GM21515 (cell line): ENCODE measurements around the gene NEUROD4.

Source experiments
- ATAC-seq: cut with Tn5 transposase; IDR thresholded peaks from one replicate; pipeline ENCODE4 v1.9.1; 2021; ENCODE audit not compliant: unreplicated experiment

NEUROD4 gene

DNA sequence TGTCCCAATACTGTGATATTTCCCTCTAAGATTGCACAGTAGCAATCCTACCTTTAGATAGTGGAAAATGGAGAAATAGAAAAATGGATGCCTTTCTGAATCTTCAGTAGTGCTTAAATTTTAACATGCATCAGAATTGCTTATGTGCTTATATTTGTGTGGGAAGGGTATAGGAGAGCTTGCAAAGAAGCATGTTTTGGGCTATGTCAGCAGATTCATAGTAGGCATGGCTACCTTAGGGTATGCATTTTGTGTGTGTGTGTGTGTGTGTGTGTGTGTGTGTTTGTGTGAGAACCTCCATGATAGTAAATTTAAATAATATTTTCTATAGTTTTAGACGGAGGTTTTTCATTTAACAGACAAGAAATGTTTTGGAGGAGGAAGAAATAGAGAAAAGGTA, 38.3 kb downstream of the NEUROD4 start:
- no peak for ATAC-seq

DNA sequence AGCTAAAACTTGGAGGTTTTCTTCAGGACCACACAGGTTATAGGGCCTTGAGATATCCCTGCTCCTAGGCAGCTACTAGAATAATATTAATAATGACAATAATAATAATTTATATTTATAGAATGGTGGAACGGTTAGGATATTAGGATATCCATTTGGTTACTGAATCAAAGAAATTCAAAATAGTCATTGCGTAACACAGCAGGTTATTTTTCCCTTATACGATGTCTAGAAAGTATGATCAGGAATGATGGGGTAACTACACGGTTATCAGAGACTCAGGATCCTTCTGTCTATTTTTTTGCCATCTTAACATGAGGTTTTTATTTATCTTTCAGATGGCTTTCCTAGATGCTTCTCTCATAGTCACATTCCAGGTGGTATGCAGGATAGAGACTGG, 39.0 kb downstream of the NEUROD4 start:
- ATAC-seq = no peak

DNA sequence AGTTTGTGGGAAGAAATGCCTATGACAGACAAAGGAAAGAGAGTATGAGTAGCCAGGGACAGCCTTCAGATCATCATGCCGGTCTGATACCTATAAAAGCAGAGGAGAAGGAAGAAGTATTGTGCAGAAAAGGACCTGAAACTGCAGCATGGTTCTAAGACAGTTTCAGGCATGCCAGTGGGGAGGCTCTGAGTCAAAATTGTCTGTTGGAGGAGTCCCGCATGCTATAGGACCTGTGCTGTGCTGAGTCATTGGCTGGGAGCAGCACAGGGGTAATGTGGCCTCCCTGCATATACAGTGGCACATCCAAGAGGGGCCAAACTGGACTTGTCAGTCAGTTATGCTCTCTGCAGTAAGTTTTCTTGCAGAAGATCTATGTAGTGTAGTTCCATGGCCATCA, 40.7 kb downstream of the NEUROD4 start:
- peak; percentile 100 for ATAC-seq

DNA sequence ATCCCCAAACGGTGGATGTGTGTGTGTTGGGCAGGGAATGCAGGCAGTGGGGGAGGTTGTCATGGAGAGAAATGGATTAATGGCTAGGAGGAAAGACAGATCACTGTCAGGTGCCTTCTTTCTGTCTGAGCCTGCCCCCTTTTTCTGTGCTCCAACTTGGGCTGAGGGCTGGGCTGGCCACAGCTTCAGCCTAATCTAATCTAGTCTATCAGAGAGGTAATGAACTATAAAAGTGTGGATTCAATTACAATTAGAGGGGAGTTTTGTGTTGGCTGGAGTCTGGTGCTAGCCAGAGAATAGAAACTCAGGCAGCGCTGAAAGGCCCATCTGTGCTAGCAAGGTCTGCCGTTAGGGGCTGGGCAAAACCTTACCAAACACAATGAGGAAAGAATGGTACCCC, 41.2 kb downstream of the NEUROD4 start:
- ATAC-seq = peak; percentile 7

DNA sequence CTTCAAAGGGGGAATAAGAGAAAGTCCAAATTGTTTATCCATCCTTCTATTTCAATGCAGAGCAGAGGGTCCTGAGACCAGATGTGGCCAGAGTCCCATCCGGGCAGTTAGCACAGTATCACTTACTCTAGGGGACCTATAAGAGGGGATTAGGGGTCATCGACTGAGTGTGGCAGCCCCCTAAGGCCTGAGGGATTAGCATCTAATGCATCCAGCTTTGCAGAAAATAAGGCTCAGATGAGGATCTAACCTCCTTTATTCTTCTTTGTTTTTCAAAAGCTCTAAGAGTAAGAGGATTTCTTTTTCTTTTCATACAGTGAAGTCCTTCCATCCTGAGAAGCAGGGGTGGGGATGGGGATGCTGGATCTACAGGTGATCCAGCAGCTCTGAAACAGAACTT, 43.5 kb downstream of the NEUROD4 start:
- no peak for ATAC-seq

DNA sequence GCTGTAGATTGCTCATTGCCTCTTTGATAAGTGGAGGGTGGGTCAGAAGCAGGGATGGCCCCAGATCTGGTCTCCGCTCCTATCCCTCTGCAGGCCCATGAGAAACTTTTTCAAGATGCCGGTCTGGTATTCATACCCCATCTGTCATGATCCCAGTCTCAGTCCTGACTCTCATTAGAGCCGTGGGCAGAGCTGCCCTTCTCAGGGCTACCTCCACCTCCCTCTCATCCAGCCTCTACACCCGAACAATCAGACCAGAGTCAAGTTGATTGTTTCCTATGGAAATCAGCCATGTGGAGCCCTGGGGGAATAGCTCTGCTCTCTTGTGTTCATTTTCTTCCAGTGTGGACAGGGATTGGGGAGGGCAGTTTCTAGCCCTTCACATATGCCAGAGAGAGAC, 45.8 kb downstream of the NEUROD4 start:
- ATAC-seq = no peak

DNA sequence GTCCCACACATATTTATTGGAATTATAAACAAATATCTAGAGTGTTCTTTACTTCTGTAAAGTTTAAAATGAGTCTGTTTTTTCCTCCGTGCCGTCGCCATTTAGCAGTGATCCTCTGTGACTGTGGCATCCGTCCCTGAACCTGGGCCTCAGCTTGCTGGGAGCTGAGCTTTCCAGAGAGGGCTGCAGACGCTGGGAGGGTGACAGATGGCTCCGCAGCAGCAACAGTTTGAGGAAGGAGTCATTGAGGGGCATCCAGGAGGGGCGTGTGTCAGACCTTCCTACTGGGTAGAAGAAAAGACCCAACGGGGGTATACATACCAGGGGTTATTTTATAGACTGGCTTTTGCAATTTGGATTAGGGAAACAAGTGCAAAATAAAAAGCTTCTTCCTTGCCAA, 47.9 kb downstream of the NEUROD4 start:
- ATAC-seq = no peak

DNA sequence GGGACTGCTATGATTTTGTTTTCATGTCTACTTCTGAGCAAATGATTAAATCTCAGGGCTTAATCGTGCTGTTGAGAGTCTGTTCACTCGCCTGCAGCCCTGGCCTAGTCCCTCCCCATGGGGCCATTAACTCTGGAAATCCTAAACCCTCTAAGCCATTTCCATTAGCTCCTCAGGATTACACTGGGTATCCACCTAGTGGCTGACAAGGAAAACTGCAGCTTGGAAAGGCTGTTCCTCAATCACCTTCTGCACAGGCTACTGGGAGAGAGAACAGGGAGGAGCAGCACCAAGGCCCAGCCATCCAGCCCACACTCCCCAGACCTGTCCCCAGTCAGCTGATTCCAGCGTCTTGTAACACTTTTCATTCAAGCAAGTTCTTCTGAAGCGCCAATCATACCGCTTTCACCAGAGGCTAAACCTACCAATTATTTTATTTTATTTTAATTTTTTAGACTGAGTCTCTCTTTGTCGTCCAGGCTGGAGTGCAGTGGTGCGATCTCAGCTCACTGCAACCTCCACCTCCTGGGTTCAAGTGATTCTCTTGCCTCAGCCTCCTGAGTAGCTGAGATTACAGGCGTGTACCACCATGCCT, 48.7 kb downstream of the NEUROD4 start:
- ATAC-seq = peak; percentile 67

DNA sequence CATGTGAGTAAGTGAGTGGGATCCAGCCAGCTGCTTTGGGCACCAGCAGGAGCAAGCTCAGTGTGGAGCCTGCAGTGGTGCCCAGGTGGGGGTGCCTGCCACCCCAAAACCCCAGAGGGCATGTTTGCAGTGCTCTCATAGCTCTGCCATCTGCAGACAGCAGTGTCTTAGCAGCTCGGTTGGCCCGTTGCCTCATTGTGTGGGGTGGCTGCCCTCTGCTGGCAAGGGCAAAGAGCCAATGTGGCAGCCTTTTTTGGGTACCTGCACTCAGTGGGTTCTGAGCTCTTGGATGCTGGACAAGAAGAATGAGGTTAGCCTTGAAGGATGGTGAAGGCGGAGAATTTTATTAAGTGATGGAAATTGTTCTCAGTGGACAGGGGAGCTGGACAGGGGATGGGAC, 52.3 kb downstream of the NEUROD4 start:
- ATAC-seq = peak; percentile 65

DNA sequence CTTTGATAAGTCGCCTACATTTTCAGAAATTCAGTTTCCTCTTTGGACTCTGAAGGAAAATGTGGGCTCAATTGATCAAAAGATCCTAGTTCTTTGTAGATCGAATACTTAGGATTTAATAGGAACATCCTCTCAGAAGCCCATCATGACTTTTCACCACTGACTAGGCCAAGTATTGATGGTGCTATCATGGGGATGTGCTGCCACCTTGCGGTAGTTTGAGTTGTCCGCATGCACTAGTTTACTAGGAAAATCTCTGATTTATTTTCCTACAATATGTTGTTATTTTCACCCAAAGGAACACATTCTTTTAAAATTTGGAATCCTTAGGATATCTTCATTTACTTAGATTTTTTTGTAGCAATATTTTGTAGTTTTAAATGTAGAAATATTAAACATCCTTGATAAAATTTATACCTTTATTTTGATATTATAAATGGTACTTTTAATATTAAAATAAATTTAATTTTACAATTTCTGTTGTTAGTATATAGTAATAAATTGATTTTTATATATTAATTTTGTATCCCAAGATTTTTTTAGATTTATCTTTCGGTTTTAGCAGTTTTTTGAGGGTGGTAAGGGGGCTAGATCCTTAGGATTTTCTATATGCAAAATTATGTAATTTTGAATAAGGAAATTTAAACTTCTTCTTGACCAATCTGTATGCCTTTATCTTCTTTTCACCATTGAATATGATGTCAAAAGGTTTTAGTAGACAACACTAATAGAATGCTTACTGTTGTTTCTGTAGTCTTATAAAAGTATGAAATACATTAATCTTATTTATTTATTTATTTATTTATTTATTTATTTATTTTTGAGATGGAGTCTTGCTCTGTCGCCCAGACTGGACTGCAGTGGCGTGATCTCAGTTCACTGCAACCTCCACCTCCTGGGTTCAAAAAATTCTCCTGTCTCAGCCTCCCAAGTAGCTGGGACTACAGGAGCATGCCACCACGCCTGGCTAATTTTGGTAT, 53.6 kb downstream of the NEUROD4 start:
- peak; percentile 60 for ATAC-seq

DNA sequence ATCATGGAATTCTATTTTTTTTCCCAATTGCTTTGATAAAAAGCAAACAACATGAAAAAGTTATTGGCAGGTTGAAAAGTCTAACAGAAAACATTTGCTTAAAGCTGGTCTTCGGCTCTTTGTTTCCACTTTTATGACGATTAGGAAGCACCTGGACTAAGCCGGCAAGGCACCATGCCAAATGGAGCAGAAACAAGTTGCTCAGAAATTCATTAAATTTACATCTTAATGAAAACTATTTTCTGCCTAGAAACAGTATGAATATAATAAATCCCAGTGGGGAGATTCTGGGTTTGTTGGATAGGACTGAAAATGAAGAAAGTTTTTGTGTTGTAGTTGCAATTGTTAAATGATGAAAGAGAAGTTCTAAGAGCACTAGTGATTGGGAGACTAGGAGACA, 55.0 kb downstream of the NEUROD4 start:
- ATAC-seq = no peak
